ENCODE data around the gene IGF2R.
"Not testable (repeated sequence)": the region's sequence is repeated elsewhere in the genome, so short reads cannot be mapped to it uniquely, and the experiment has no call there.

IGF2R gene

GRCh38 chr6:159997498-159998101, 28.7 kb downstream of the IGF2R start:
- no peak for FAIRE-seq

GRCh38 chr6:159998538-159998937, 29.7 kb downstream of the IGF2R start:
- FAIRE-seq = no peak

DNA sequence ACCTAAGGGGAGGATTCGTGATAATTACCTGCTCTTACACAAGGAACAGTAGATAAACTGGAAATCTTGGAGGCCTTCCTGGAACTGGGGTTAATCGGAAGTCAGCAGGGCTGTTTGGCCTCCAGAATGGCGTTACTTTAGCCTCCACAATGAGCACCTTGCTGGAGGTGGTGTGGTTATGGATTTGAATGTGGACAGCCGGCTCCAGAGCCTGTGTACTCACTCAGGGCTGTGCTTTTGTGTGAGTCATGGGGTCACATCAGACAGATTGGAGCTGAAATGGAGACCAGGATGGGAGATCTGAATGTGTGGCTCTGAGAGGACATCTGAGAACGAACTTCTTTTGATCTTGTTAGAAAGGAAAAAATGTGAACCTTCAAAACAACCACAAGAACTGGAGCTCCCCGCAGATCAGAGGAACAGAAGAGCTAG, 30.4 kb downstream of the IGF2R start:
- no peak for FAIRE-seq

DNA sequence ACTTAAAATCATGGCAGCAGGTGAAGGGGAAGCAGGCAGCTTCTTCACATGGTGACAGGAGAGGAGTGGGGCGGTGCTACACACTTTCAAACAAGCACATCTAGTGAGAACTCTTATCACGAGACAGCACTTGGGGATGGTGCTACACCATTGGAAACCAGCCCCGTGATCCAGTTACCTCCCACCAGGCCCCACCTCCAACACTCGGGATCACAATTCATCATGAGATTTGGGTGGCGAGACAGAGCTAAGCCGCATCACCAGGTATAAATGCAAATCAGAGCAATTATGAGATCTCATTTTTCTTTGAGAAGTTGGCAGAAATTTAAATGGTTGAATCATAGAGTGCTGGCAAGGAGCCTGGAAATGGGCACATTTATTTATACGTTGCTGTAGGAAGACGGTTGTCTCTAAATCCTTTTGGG, 31.4 kb downstream of the IGF2R start:
- FAIRE-seq = no peak

DNA sequence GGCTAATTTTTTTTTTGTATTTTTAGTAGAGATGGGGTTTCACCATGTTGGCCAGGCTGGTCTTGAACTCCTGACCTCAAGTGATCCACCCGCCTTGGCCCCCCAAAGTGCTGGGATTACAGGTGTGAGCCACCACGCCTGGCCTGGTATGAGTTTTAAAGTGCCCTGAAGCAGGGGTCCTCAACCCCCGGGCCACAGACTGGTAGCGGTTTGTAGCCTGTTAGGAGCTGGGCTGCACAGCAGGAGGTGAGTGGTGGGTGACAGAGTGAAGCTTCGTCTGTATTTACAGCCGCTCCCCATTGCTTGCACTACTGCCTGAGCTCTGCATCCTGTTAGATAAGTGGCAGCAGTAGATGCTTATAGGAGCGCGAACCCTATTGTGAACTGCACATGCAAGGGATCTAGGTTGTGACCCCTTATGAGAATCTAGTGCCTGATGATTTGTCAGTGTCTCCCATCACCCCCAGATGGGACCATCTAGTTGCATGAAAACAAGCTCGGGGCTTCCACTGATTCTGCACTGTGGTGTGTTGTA, 32.1 kb downstream of the IGF2R start:
- FAIRE-seq = not testable (repeated sequence)

DNA sequence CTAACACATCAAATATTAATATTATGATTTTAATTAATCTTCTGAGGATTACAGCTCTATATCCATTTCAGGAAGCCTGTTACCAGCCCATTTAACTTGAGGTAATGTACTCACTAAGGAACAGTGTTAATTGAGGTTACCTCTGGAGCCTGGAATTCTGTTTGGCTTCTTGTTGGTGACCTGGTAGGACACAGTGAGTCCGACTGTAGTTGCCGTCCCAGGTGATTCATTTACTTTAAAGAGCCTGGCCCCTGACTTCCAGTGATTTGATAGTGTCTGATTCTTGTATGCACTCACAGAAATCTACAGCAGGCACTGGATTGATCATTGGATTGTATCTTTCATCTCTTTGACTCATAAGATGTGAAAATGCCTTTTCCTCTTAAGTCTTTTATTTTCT, 34.0 kb downstream of the IGF2R start:
- no peak for FAIRE-seq

- no peak for FAIRE-seq
Measured at GRCh38 chr6:160004018-160004417, 35.1 kb downstream of the IGF2R start.

DNA sequence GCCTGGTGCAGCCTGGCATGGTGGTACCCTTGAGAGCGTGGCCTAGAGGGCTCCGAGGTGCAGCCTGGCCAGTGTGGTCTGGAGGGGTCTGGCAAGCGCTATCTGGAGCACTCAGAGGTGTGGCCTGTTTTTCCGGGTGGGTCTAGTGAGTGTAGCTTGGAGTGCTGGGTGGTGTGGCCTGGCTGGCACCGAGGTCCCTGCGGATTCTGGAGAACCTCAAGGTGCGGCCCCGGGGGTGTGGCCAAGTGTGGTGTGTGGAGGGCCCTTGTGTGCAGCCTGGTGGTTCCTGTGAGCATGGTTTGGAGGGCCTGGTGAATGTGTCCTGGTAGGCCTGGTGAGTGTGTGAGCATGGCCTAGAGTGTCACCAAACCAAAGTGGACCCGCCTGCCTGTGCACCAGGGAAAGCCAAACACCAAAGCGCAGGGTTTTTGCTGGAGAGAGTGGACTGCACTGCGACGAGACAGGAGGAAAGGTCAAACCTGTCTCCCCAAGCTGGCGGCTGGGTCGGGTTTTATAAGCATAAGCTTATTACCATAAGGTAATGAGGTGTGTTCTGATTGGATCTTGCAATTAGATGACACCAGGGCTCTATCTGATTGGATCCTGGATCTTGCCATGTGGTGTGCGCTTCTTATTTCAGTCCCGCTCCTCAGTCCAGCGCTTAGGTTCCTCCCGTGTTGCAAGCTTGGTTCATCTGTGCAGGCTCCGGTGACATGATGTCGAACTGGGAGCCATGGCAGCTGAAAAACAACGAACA, 35.7 kb downstream of the IGF2R start:
- no peak for FAIRE-seq

DNA sequence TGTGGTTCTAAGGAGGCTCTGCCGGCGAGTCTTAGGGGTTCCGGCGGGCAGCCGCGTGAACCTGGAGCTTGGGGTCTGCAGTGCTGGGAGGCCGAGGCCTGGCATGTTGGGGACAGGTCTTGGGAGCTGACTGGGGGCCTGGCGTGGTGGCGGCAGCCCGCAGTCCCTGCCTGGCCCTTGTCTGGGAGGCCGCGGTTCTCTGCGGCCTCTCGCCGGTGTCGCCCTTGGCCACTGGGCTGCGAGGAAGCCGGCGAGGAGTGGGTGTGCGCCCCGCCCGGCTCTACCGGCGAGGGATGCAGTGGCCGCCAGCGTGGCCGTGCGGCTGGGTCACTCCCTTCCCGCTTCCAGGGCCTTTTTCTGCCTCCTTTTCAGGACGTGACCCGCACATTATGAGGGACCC, 36.3 kb downstream of the IGF2R start:
- no peak for FAIRE-seq

GRCh38 chr6:160005861-160006540, 37.1 kb downstream of the IGF2R start:
- FAIRE-seq = no peak

DNA sequence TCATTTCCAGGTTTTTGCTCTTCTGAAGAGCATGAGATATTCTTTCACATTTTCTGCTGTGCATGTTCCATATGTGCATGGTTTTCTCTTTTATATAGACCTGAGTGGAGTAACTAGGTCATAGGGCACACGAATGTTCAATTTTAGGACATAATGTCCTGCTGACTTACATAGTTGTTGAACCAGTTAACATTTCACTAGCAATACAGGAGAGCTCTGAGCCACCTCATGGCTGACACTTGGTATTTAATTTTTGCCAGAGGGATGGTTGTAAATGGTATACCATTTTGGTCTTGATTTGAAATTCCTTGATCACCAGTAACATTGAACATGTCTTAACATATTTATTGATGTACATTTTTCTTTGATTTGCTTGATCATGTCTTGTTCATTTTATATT, 38.3 kb downstream of the IGF2R start:
- FAIRE-seq = no peak

DNA sequence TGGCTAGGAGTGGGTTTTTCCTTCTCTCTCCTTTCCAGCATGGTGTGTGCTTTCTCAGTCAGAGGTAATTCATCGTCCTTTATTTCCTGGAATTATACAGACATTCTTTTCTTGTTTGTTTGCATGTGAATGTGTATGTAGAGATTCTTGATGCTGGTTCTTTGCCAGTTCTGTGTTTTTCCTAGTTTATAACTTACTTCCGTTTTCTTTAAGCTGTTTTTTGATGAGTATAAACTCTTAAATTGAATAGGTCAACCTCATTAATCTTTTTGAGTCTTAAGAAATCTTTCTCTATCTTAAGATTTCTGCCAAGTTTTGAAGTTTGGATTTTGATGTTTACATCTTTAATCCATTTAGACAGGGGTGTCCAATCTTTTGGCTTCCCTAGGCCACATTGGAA, 38.7 kb downstream of the IGF2R start:
- FAIRE-seq = no peak

DNA sequence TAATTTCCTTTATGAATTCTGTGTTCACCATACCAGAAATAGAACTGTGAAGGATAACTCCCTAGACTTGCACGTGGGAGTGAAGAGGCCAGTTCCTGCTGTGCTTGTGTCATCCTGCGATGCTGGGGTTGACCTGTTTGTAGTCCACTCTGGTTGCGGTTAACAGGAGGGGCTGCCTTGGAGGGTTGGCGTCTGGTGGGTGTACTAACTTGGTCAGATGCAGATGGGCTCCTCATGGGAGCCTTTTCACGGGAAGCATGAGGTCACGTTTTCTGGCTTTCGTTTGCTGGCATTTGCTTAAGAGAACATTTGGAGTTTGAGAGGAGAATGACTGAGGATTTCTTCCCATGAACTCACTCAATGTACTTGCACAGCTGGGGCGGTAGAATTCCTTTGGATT, 41.2 kb downstream of the IGF2R start:
- no peak for FAIRE-seq

DNA sequence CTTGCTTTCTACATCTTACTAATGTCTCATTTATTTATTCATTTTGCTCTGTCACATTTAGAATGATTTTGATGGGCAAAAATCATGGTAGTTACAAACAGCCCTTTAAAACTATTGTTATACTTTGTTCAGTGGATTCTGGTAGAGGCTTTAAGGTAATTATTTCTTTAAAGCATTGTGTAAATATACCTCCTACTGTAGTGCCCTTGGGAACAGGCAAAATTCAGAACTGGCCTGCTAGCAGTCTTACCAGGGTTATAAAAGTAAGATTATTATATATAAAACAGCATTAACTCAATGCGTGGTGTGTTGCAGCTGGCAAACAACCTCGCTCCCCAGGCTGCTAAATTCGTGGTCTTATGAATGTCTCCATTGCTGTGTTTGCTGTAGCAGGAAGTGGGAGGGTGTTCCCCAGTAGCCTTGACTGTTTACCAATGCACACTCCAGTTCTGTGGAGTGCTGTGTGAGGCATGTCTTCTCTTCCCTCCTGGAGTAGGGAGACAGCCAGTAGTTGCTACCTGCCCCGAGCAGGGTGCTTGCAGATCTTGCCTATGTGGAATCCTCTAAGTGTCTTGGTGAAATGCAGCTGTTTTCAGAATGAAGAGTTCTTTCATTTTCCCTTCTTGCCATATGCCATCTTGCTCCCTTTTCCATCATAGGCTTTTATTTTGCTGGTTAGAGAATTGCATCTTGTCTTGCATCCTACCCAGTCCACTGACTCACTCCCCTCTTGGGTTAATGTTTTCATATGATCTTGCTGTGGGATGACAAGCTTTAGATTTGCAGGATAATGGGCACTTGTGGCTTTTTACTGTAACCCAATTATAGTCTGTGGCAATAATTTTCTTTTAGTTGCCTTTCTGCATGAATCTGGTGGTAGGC, 45.3 kb downstream of the IGF2R start:
- FAIRE-seq = no peak

DNA sequence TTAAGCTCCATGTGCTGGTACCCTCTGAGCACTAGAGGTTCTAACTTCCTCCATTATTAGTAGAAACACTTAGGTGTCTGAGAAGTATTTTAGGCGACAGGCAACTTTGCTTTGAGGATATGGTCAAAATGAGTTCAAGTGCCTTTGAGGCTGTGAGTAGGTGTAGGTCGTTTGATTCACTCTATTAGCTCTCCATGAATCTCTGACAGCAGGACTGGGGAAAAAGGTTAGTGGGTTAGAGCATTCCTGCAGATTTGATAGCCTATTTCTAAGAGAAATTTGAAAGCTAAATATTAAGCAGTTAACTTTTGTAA, 45.9 kb downstream of the IGF2R start:
- no peak for FAIRE-seq

GRCh38 chr6:160015778-160016684, 47.1 kb downstream of the IGF2R start:
- no peak for FAIRE-seq

- FAIRE-seq = no peak
Measured at GRCh38 chr6:160022101-160022500, 53.2 kb downstream of the IGF2R start.

DNA sequence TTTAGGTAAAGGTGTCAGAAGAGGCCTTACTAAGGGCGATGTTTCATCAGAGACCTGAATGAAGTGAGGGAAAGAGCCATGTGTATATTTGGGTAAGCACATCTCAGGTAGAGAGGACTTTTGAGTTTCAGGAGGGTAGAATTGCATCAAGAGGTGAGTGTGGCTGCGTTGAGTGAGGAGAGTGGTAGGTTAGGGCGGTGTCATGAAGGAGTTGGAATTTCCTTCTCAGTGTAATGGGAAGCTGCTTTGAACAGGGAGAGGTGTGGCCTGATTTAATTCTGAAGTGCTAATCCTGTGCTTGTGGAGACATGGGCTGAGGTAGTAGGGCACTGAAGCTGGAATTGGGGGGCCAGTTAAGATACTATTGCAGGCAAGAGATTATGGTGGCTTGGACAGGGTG, 53.9 kb downstream of the IGF2R start:
- no peak for FAIRE-seq

GRCh38 chr6:160024152-160024551, 55.3 kb downstream of the IGF2R start:
- no peak for FAIRE-seq

DNA sequence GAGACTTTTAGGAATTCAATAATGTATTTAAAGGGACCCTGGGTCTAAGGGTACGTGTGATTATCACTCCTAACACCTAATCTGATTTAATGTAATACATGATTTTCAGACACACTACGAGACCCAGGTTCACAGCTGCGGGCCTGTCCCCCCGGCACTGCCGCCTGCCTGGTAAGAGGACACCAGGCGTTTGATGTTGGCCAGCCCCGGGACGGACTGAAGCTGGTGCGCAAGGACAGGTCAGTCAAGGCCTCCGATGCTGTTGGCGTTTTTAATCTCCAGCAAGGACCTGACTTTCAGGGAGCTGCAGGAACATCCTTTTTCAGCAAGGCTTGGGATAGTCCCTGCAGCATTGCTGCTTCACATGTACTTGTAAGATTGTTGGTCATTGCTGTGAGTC, 58.2 kb downstream of the IGF2R start:
- no peak for FAIRE-seq

DNA sequence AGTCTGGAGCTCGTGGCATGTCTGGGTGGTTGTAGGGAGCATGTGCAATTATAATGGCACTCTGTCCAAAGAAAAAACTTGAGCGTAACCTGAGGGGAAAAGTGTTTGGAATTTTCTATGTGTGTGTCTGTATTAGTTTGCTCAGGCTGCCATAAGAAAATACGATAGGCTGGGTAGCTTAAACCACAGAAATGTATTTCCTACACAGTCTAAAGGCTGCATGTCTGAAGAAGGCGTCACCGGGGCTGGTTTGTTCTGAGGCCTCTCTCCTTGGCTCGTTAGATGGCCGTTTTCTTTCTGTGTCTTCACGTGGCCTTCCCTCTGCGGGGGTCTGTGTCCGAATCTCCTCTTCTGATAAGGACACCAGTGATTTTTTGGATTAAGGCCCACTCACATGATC, 59.0 kb downstream of the IGF2R start:
- no peak for FAIRE-seq

All from A204.1 (cell line).